Naive thymus-derived CD4-positive, alpha-beta T cell (primary cell): ENCODE data around the gene FCRL4. TPM values are rescaled to one million over a fixed set of nuclear protein-coding genes. Genes with fewer than 3 reads are reported as not detected.

Experiments used
- ATAC-seq: fragments of 150-1000 bp; cut with Tn5 transposase; 2 replicates; pipeline ENCODE4 v1.10.0; 2021; ENCODE audit warnings: mild to moderate bottlenecking, moderate library complexity
- CTCF ChIA-PET: fragments of 350-600 bp; sonication (Branson Sonifier 250); formaldehyde crosslinking; loops from one replicate; lab custom pipeline; 2021; ENCODE audit warnings: antibody characterized with exemption; lab: Charles Lee
- POLR2A ChIA-PET: fragments of 350-600 bp; sonication (Branson Sonifier 250); formaldehyde crosslinking; loops from one replicate; lab custom pipeline; 2021; ENCODE audit warnings: antibody characterized with exemption, inconsistent platforms; lab: Charles Lee
- DNase-seq, 9 donors: peaks; one replicate each; pipeline versions ENCODE4 v3.0.0 to v3.0.0-alpha.2; 2020 to 2022; ENCODE audit warnings: mixed read lengths in 1 of 9
- H3K27ac ChIP-seq: one replicate; pipeline ENCODE4 v1.7.0; 2013; ENCODE audit warnings: mild to moderate bottlenecking, low read depth, low read length, moderate library complexity
- H3K27me3 ChIP-seq, 2 donors: one replicate each; pipeline ENCODE4 v1.7.0; 2013; ENCODE audit warnings: low read length in 2 of 2, mild to moderate bottlenecking in 2 of 2, moderate library complexity in 2 of 2; ENCODE audit not compliant: control insufficient read depth in 2 of 2, insufficient read depth in 2 of 2
- H3K36me3 ChIP-seq, 3 experiments: 1 replicate in 2 of 3; 2 replicates in 1 of 3; pipeline ENCODE4 v1.7.0; 2013; ENCODE audit warnings: low read length in 3 of 3, mild to moderate bottlenecking in 3 of 3, moderate library complexity in 1 of 3; ENCODE audit not compliant: insufficient read depth in 3 of 3, control insufficient read depth in 2 of 3
- H3K4me1 ChIP-seq, 2 donors: one replicate each; pipeline ENCODE4 v1.7.0; 2013; ENCODE audit warnings: low read length in 2 of 2, mild to moderate bottlenecking in 2 of 2, moderate library complexity in 1 of 2; ENCODE audit not compliant: control insufficient read depth in 2 of 2, insufficient read depth in 2 of 2
- H3K4me3 ChIP-seq: 2 replicates; pipeline ENCODE4 v1.7.0; 2013; ENCODE audit warnings: mild to moderate bottlenecking, low read length
- H3K9me3 ChIP-seq, 3 experiments: 1 replicate in 2 of 3; 2 replicates in 1 of 3; pipeline ENCODE4 v1.7.0; 2013; ENCODE audit warnings: low read length in 3 of 3; ENCODE audit not compliant: control insufficient read depth in 2 of 3
- H3K27ac Mint-ChIP-seq, 9 donors: one replicate each; pipeline ENCODE4 v1.8.0; 2020 to 2022; ENCODE audit warnings: mixed read lengths in 9 of 9, mild to moderate bottlenecking in 8 of 9, moderate library complexity in 5 of 9, inconsistent platforms in 2 of 9
- H3K27me3 Mint-ChIP-seq, 5 donors: one replicate each; pipeline ENCODE4 v1.8.0; 2021 to 2022; ENCODE audit warnings: mixed read lengths in 5 of 5, mild to moderate bottlenecking in 1 of 5
- H3K36me3 Mint-ChIP-seq, 5 donors: one replicate each; pipeline ENCODE4 v1.8.0; 2020 to 2022; ENCODE audit warnings: mixed read lengths in 5 of 5, mild to moderate bottlenecking in 3 of 5, inconsistent platforms in 1 of 5
- H3K4me1 Mint-ChIP-seq, 7 donors: one replicate each; pipeline ENCODE4 v1.8.0; 2020 to 2022; ENCODE audit warnings: mixed read lengths in 7 of 7, mild to moderate bottlenecking in 3 of 7, inconsistent platforms in 1 of 7
- H3K4me3 Mint-ChIP-seq, 10 donors: one replicate each; pipeline ENCODE4 v1.8.0; 2020 to 2022; ENCODE audit warnings: mild to moderate bottlenecking in 10 of 10, mixed read lengths in 10 of 10, moderate library complexity in 6 of 10, inconsistent platforms in 2 of 10
- H3K9me3 Mint-ChIP-seq, 11 donors: one replicate each; pipeline ENCODE4 v1.8.0; 2020 to 2022; ENCODE audit warnings: mixed read lengths in 11 of 11, mild to moderate bottlenecking in 4 of 11, inconsistent platforms in 1 of 11, moderate library complexity in 1 of 11
- intact Hi-C, 2 donors: fragments of 100-400 bp; cut with micrococcal nuclease; formaldehyde crosslinking; loops; one replicate each; pipeline ENCODE4 v1.15.1; 2023
- polyA plus RNA-seq, 2 donors: library from polyadenylated mRNA; unstranded; fragments of 300-500 nt; fragmentation: Illumina TruSeq; gene quantifications; one replicate each; pipeline ENCODE4 v1.2.3, GENCODE V29; 2021
- total RNA-seq, 6 experiments: library from RNA in 5 of 6; stranded (reverse) in 5 of 6; gene quantifications; 1 replicate in 5 of 6; 2 replicates in 1 of 6; pipeline ENCODE4 v1.2.3 and lab custom pipeline; 2021 to 2026

Gene FCRL4
- total and polyA plus RNA-seq, 7 experiments from 2014 or later = not detected

DNA sequence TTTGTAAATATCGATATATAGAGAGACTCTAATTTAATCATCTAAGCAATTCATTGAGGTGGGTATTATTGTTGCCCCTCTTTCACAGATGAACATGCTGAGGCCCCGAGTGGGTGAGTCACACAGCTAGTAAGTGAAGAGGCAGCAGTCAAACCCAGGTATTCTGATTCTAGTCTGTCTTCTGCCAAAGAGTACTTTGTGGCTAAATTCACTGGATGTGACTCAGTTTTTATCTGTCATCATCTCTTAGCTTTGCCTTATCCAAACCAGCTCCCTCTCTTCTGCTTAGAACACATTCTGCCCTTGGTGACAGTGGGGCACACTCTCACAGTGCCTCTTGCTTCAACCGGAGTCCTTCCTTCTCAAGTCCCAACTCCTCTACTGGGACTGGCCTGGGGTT is 57.0 kb downstream of the FCRL4 start:
- H3K27me3 Mint-ChIP-seq = peaks cover 16 to 59% (median 27%) of the 10 kb centered on the region in 5 donors
- H3K27ac ChIP-seq = no peak overlapping the region
- no peak for ATAC-seq
- intact Hi-C loops = no loop called here
- H3K27ac Mint-ChIP-seq = no peak overlapping the region
- CTCF ChIA-PET = no interaction called here
- H3K4me3 Mint-ChIP-seq = no peak overlapping the region
- no peak for DNase-seq
- H3K4me1 Mint-ChIP-seq = no peaks in the 10 kb centered on the region
- no peaks in the 10 kb centered on the region for H3K36me3 ChIP-seq
- H3K4me1 ChIP-seq = no peaks in the 10 kb centered on the region
- H3K27me3 ChIP-seq = no peaks in the 10 kb centered on the region
- no peaks in the 10 kb centered on the region for H3K36me3 Mint-ChIP-seq
- POLR2A ChIA-PET = no interaction called here
- no peaks in the 10 kb centered on the region for H3K9me3 ChIP-seq
- peaks cover 0 to 7% (median 0%) of the 10 kb centered on the region in 11 donors for H3K9me3 Mint-ChIP-seq
- no peak overlapping the region for H3K4me3 ChIP-seq

DNA sequence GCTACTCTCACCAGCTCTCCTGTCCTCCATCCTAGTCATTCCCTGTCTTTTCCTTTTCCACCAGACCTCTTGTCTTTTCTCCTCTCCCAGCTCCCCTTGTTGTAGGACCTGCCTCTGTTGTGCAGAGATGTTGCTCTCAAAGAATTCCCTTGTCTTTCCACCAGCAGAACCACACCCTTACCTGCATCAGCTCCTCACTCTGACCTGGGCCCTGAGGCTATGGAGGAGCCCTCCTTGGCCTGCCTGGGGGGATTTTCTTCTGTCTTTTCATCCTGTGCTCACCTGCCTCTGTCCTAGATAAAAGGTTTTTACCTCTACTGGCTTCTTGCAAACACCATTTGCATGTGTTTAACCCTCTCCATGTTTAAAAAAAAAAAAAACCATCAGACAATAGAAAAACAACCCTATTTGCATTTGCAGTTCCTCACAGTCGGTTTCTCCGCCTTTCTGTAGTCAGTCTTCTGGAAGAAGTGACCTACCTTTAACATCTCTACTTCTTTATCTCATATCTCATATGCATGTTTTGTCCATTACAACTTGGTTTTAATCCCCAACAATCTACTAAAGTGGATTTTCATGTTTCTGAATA is 57.6 kb downstream of the FCRL4 start:
- Mint-ChIP-seq H3K4me3 (no peak overlapping the region), H3K4me1 (no peaks in the 10 kb centered on the region), H3K9me3 (peaks cover 0 to 7% (median 0%) of the 10 kb centered on the region in 11 donors), H3K27me3 (peaks cover 17 to 59% (median 27%) of the 10 kb centered on the region in 5 donors), H3K27ac (no peak overlapping the region), H3K36me3 (no peaks in the 10 kb centered on the region)
- Histone ChIP-seq H3K9me3 (no peaks in the 10 kb centered on the region), H3K4me1 (no peaks in the 10 kb centered on the region), H3K4me3 (no peak overlapping the region), H3K27me3 (no peaks in the 10 kb centered on the region), H3K36me3 (no peaks in the 10 kb centered on the region), H3K27ac (no peak overlapping the region)
- ChIA-PET POLR2A (no interaction called here), CTCF (no interaction called here)
- no peak for DNase-seq
- intact Hi-C loops = no loop called here
- ATAC-seq = no peak

DNA sequence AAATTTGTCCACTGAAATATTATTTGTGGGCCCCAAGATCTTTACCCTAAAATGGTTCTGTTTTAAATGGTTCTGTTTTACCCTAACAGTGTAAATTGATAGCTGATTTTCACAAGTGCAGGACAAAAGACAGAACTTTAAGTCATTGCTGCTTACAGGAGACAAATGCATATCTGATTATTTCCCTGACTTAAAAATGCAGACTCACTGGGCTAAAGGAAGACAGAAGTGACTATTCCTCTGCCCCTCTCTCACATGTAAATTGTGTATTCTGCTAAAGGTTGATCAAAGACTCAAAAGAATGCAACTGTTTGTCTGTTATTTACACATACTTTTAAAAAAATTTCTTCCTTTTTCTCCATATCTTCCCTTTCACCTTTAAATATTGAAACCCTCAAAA is 58.3 kb downstream of the FCRL4 start:
- CTCF ChIA-PET = no interaction called here
- Histone ChIP-seq H3K4me1 (no peaks in the 10 kb centered on the region), H3K27me3 (no peaks in the 10 kb centered on the region), H3K4me3 (no peak overlapping the region), H3K27ac (no peak overlapping the region), H3K9me3 (no peaks in the 10 kb centered on the region), H3K36me3 (no peaks in the 10 kb centered on the region)
- Mint-ChIP-seq H3K9me3 (peaks cover 0 to 7% (median 0%) of the 10 kb centered on the region in 11 donors), H3K4me1 (no peaks in the 10 kb centered on the region), H3K4me3 (no peak overlapping the region), H3K27me3 (peaks cover 22 to 54% (median 30%) of the 10 kb centered on the region in 5 donors), H3K36me3 (no peaks in the 10 kb centered on the region), H3K27ac (no peak overlapping the region)
- no peak for DNase-seq
- no peak for ATAC-seq
- POLR2A ChIA-PET = no interaction called here
- intact Hi-C loops = no loop called here

DNA sequence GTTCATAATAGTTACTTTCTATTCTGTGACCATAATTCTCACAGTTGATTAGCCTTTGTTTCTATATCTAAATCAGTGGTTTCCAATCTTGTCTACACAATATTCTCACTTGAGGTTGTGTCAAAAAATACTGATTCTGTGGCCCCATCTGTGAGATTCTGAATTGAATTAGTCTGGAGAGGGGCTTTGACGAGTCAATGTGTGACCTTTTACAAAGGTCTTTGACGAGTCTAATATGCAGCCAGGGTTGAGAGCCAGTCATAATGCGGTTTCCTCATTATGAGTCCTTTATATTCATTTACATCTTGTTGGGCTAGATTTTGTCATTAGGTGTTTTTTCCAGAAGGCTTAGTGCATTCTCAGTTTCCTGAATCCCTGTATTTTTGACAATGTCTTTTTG is 65.3 kb downstream of the FCRL4 start:
- H3K27ac Mint-ChIP-seq = no peak overlapping the region
- Histone ChIP-seq H3K27ac (no peak overlapping the region), H3K4me1 (no peaks in the 10 kb centered on the region), H3K9me3 (no peaks in the 10 kb centered on the region), H3K4me3 (no peak overlapping the region), H3K36me3 (no peaks in the 10 kb centered on the region), H3K27me3 (no peaks in the 10 kb centered on the region)
- intact Hi-C loops = no loop called here
- POLR2A ChIA-PET = no interaction called here
- H3K9me3 Mint-ChIP-seq = peaks cover 0 to 4% (median 0%) of the 10 kb centered on the region in 11 donors
- CTCF ChIA-PET = no interaction called here
- no peaks in the 10 kb centered on the region for H3K4me1 Mint-ChIP-seq
- ATAC-seq = no peak
- H3K27me3 Mint-ChIP-seq = peaks cover 21 to 50% (median 32%) of the 10 kb centered on the region in 5 donors
- no peaks in the 10 kb centered on the region for H3K36me3 Mint-ChIP-seq
- no peak overlapping the region for H3K4me3 Mint-ChIP-seq
- no peak for DNase-seq

DNA sequence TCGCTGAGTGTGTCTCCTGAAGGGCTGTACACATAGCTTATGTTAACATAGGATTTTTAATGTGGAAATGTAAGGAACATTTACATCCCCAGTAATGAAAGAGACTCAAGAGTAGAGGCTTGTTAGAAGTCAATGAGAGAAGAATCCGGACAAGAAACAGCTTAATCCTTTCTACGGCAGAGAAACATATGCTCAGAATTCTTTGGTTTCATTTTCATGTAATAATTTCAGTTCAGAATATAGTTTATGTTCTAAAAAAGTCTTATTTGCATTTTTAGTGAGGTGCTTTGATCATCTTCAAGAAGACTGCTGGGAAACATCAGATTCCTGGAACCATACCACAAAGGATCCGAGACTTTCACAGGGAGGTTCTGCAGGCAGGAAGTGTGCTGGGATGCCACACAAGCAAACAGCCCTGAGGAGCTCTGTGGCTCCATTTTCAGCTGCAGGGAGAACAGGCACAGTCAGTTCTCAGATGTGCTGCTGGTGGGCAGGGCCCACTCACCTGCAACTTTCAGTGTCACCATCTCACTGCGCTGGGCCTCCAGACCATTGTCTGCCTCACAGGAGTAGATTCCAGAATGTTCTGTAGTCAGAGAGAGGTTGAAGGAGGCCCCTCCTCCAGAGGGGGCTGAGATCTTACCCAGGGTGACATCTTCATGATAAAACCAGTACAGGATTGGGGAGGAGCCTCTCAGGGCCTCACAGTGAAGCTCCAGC is 74.0 kb downstream of the FCRL4 start:
- H3K36me3 Mint-ChIP-seq = no peaks in the 10 kb centered on the region
- H3K4me3 ChIP-seq = no peak overlapping the region
- no peak overlapping the region for H3K27ac ChIP-seq
- DNase-seq = no peak
- ChIA-PET POLR2A (no interaction called here), CTCF (no interaction called here)
- peak overlapping the region in 8 of 10 donors; percentile 4 to 62 (median 27) for H3K4me3 Mint-ChIP-seq
- H3K9me3 Mint-ChIP-seq = no peaks in the 10 kb centered on the region
- H3K4me1 ChIP-seq = no peaks in the 10 kb centered on the region
- H3K27ac Mint-ChIP-seq = peak overlapping the region in 1 of 9 donors; percentile 16
- no peaks in the 10 kb centered on the region for H3K27me3 ChIP-seq
- peaks cover 0 to 13% (median 0%) of the 10 kb centered on the region in 7 donors for H3K4me1 Mint-ChIP-seq
- ATAC-seq = no peak
- peaks cover 2 to 18% (median 9%) of the 10 kb centered on the region in 5 donors for H3K27me3 Mint-ChIP-seq
- no peaks in the 10 kb centered on the region for H3K9me3 ChIP-seq
- no peaks in the 10 kb centered on the region for H3K36me3 ChIP-seq
- intact Hi-C loops = no loop called here

Other genes with a start within 250 kb of the FCRL4 start
- gene FCRL5, start 45.6 kb downstream of the FCRL4 start, total RNA-seq = 1 to 10 TPM in 2 of 5 experiments, under 1 TPM in 2, not detected in 1; 0.11 to 3.8 (median 0.80) TPM
- gene FCRL5, start 45.6 kb downstream of the FCRL4 start, polyA plus RNA-seq = not detected
- 10 to 100 TPM in 1 of 5 experiments, 1 to 10 TPM in 3, not detected in 1; 1.1 to 20.3 (median 1.7) TPM for gene FCRL3, start 102.7 kb upstream of the FCRL4 start, total RNA-seq
- 1 to 10 TPM in 1 of 2 donors, under 1 TPM in 1; 0.44 to 1.4 TPM for gene FCRL3, start 102.7 kb upstream of the FCRL4 start, polyA plus RNA-seq
- gene FCRL2, start 179.0 kb upstream of the FCRL4 start, total RNA-seq = 1 to 10 TPM in 1 of 5 experiments, under 1 TPM in 2, not detected in 2; 0.27 to 3.2 (median 0.64) TPM
- under 1 TPM in 1 of 2 donors, not detected in 1; 0.09 TPM for gene FCRL2, start 179.0 kb upstream of the FCRL4 start, polyA plus RNA-seq
- gene FCRL1, start 222.0 kb upstream of the FCRL4 start, total RNA-seq = 10 to 100 TPM in 1 of 5 experiments, 1 to 10 TPM in 1, under 1 TPM in 2, not detected in 1; 0.57 to 10.7 (median 1.2) TPM
- under 1 TPM; 0.18 to 0.33 TPM for gene FCRL1, start 222.0 kb upstream of the FCRL4 start, polyA plus RNA-seq
- gene CD5L, start 243.7 kb upstream of the FCRL4 start, total RNA-seq = not detected
- not detected for gene CD5L, start 243.7 kb upstream of the FCRL4 start, polyA plus RNA-seq